ENCODE data around the gene FGF16.

FGF16 gene

GRCh38 chrX:77505227-77505626 lies 58.0 kb downstream of the FGF16 start:
- ChIA-PET POLR2A (ENCODE audit: low non-redundant PET) (no interaction called here), CTCF (no interaction called here)
- TF ChIP-seq CTCF (conservative IDR thresholded peaks at IDR 0.05; ENCODE audit: low read depth), result no peak
- no peak for DNase-seq (ENCODE audit: low spot score)
- no peak overlapping the region for H3K27ac ChIP-seq

All from RWPE1 (cell line).